ENCODE measurements around the gene LRRTM4.

LRRTM4 gene

GRCh38 chr2:76977846-76978727 lies 544.1 kb downstream of the LRRTM4 start:
- no peak for DNase-seq

GRCh38 chr2:76975752-76976151 lies 546.4 kb downstream of the LRRTM4 start:
- DNase-seq: no peak

- no peak for DNase-seq
Measured at GRCh38 chr2:76973610-76974009, 548.6 kb downstream of the LRRTM4 start.

DNA sequence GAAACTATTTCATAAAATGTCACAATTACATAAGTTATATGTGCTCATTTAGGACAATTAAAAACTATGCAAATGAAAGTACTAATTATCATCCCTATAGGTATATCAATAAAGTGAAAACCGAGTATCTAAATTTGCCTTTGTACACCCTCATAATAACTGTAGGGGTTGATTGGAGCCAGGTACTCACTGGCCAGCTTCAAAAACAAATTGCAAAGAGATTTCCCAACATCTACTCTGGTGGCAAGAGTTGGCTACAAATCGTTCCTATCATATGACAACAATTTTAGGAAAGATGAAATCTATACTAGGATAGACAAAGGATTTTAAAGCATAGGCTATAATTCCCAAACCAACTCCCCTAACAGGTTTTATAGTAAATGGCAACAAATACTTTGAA lies 556.4 kb downstream of the LRRTM4 start:
- no peak for DNase-seq

GRCh38 chr2:76958749-76959148 lies 563.4 kb downstream of the LRRTM4 start:
- no peak for DNase-seq

GRCh38 chr2:76953733-76954347 lies 568.3 kb downstream of the LRRTM4 start:
- peak; percentile 71 for DNase-seq

- DNase-seq: peak; percentile 4
Measured at GRCh38 chr2:76946631-76947145, 575.5 kb downstream of the LRRTM4 start.

- no peak for DNase-seq
Measured at GRCh38 chr2:76940559-76940958, 581.6 kb downstream of the LRRTM4 start.

- no peak for DNase-seq
Measured at GRCh38 chr2:76938153-76938552, 584.0 kb downstream of the LRRTM4 start.

GRCh38 chr2:76932550-76932949 lies 589.6 kb downstream of the LRRTM4 start:
- DNase-seq: no peak

- DNase-seq: peak; percentile 86
Measured at GRCh38 chr2:76930056-76930744, 592.0 kb downstream of the LRRTM4 start.

DNA sequence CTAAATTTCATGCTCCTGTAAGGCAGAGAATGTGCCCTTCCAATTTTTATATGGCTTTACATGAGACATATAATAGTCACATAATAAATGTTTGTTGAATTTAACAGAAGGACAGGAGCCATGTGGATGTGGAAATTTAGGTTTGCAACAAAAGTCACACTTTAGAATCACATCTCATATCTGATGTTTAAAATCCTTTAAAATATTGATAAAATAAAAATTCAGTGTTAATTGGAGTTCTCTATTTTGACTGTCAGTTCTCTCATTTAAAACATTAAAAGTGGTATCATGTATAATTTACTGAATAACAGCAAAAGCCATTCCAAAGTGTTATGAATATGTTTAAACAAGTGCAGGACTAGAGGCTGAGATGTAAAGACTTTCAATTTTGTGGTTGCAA lies 594.1 kb downstream of the LRRTM4 start:
- DNase-seq: no peak

DNA sequence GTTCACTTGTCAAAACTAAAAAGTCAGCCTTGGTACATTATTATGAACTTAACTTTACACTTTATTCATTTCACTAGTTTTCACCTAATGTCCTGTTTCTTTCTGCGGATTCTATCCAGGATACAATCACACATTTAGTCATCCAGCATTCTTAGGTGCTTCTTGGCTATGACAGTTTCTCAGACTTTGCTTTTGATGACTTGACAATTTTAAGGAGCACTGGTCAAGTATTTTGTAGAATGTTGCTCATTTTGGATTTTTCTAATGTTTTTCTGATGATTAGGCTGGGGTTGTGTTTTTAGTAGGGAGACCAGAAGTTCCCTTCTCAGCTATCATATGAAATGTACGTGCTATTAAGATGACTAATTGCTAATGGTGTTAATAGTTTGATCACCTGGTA lies 601.2 kb downstream of the LRRTM4 start:
- DNase-seq: no peak

GRCh38 chr2:76895469-76895868 lies 626.7 kb downstream of the LRRTM4 start:
- no peak for DNase-seq

- DNase-seq: no peak
Measured at GRCh38 chr2:76870581-76870980, 651.6 kb downstream of the LRRTM4 start.

DNA sequence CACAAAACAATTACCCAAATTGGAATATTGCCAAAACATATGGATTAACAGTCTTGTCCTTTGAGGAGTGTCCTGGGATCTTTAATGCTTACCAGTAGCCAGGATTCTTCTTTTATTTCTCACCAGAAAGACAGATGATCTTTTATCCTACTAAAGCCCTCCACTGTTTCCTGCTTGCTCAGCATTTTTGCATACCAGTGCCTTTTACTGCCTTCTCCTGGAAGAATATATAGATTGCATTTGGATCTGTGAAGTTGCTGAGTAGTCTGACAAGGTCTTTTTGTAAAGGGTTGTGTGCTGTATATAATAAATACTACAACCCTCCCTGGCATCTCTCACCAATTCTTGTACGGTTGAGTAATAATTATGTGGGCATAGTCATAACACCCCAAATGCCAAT lies 652.2 kb downstream of the LRRTM4 start:
- peak; percentile 44 for DNase-seq

DNA sequence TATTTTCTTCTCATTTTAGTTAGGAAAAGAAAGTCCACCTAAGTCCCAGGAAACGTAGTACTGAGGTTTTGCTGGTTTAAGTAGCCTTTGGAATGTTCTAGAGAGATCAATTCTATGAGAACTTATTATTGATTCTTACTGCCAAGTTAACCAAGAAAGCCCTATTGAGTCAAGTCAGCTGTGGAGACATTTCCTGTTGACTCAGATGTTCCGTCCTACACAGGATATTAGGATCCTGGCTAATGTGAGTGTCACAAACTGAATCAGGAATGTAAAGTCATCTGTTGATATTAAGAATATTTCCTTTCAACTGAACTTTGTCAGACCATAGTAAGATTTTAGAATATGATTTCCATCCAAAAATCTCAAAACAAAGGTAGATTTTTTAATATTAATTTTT lies 654.3 kb downstream of the LRRTM4 start:
- DNase-seq: no peak

DNA sequence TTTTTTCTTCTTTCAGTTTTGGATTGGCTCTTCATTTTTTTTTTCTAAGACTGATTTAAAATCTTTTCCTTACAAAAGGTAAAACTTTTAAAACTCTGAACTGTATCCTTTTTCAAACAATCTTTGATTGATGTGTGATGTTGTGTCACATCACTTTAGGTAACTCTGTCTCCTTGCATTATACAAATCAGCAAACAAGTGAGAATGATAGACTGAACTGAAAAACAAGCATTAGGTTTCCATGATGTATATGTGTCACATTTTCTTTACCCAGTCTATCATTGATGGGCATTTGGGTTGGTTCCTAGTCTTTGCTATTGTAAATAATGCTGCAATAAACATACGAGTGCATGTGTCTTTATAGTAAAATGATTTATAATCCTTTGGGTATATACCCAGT lies 655.7 kb downstream of the LRRTM4 start:
- no peak for DNase-seq

DNA sequence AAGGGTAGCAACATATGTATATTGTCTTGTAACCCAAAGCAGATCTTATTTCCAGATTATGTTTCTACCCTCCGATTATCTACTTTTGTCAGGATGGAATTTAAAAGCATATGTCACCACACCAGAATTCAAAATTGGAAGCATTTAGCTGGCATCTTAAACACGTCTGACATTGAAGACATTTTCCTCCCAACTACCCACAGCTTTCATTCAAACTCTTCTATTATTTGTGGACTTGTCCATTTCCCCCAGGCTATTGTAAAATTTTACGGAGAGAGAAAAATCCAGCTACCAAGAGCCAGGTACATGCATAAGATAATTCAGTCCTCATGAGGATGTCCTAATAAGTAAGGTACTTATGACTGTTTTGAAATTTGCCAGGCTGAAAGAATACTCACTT lies 659.3 kb downstream of the LRRTM4 start:
- no peak for DNase-seq

GRCh38 chr2:76861708-76862107 lies 660.5 kb downstream of the LRRTM4 start:
- DNase-seq: no peak

- peak; percentile 92 for DNase-seq
Measured at GRCh38 chr2:76851000-76851399, 671.2 kb downstream of the LRRTM4 start.

- no peak for DNase-seq
Measured at GRCh38 chr2:76849086-76849485, 673.1 kb downstream of the LRRTM4 start.

- DNase-seq: peak; percentile 32
Measured at GRCh38 chr2:76839826-76840225, 682.4 kb downstream of the LRRTM4 start.
